ENCODE measurements around the gene UTY. TPM values are rescaled to one million over a fixed set of nuclear protein-coding genes. Genes with fewer than 3 reads are reported as not detected.

UTY gene
- total and polyA plus RNA-seq, 10 of the 15 experiments (the other 5 are each of a cell fraction or from before 2014, with no cell fraction given), result 0.13 TPM; not detected in 9

- TF ChIP-seq, protein P1, sequence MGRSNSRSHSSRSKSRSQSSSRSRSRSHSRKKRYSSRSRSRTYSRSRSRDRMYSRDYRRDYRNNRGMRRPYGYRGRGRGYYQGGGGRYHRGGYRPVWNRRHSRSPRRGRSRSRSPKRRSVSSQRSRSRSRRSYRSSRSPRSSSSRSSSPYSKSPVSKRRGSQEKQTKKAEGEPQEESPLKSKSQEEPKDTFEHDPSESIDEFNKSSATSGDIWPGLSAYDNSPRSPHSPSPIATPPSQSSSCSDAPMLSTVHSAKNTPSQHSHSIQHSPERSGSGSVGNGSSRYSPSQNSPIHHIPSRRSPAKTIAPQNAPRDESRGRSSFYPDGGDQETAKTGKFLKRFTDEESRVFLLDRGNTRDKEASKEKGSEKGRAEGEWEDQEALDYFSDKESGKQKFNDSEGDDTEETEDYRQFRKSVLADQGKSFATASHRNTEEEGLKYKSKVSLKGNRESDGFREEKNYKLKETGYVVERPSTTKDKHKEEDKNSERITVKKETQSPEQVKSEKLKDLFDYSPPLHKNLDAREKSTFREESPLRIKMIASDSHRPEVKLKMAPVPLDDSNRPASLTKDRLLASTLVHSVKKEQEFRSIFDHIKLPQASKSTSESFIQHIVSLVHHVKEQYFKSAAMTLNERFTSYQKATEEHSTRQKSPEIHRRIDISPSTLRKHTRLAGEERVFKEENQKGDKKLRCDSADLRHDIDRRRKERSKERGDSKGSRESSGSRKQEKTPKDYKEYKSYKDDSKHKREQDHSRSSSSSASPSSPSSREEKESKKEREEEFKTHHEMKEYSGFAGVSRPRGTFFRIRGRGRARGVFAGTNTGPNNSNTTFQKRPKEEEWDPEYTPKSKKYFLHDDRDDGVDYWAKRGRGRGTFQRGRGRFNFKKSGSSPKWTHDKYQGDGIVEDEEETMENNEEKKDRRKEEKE (IDR thresholded peaks at IDR 0.05), result no peak
- no peak for TF ChIP-seq ZNF622 (IDR thresholded peaks at IDR 0.05)
Measured at GRCh38 chrY:13440811-13441210, 39.0 kb downstream of the UTY start (continued).

GRCh38 chrY:13435968-13436937, 43.6 kb downstream of the UTY start:
- SMC1A ChIA-PET (ENCODE audit: uncharacterized antibody, unreplicated experiment), result no interaction called here
- no peak for DNase-seq (ENCODE audit: low read depth, low spot score)
- Histone ChIP-seq H3K27me3 (replicated peaks in 1 of 2; ENCODE audit: control insufficient read depth in 2 of 2, insufficient read depth in 2 of 2, low read length in 1 of 2) (no peaks in the 10 kb centered on the region), H4K20me1 (ENCODE audit: control insufficient read depth, insufficient read depth) (no peaks in the 10 kb centered on the region), H3K79me2 (ENCODE audit: control insufficient read depth, insufficient read depth, low read length) (no peaks in the 10 kb centered on the region), H3K36me3 (ENCODE audit: control insufficient read depth in 2 of 2, insufficient read depth in 2 of 2, low read length in 1 of 2) (no peaks in the 10 kb centered on the region), H3K4me3 (no peak overlapping the region), H3K4me1 (ENCODE audit: control insufficient read depth, insufficient read depth, low read length) (no peaks in the 10 kb centered on the region), H3K9ac (ENCODE audit: control insufficient read depth, insufficient read depth, low read length) (no peak overlapping the region), H3K4me2 (ENCODE audit: control insufficient read depth, insufficient read depth) (no peak overlapping the region), H2AFZ (ENCODE audit: control insufficient read depth, low read depth, low read length) (no peak overlapping the region), H3K27ac (ENCODE audit: control insufficient read depth, insufficient read depth) (no peak overlapping the region), H3K9me3 (replicated peaks; ENCODE audit: control insufficient read depth, insufficient read depth, low read length) (no peaks in the 10 kb centered on the region)
- intact Hi-C loops (cut with micrococcal nuclease; ENCODE audit: unreplicated experiment) (no loop called here), in situ Hi-C loops (cut with MboI) (no loop called here)
- CTCF ChIA-PET, result no interaction called here
- no CpG with 5 or more reads among the region's 25 CpGs for WGBS (ENCODE audit: insufficient coverage, insufficient replicate concordance, low lambda C conversion rate, missing lambda C conversion rate)
- no peak for ATAC-seq
- TF ChIP-seq SREBF2 (IDR thresholded peaks at IDR 0.05; ENCODE audit: low read length) (no peak), STAT3 (IDR thresholded peaks at IDR 0.05; ENCODE audit: low read depth, low read length) (no peak), TARDBP (IDR thresholded peaks at IDR 0.05; ENCODE audit: borderline replicate concordance) (no peak)
- RAD21 ChIA-PET (ENCODE audit: unreplicated experiment), result no interaction called here
- BruUV-seq (replicated peaks), result no TSS peak
- FAIRE-seq, result no peak
- POLR2A ChIA-PET, result no interaction called here
